C4-2B (cell line): ENCODE measurements around the gene CIT.
A peak's percentile ranks its signal among the peaks of the same experiment; 100 is the strongest.

ENCODE experiments used
- H3K27ac ChIP-seq: fragments of 450-650 bp; 2 replicates; pipeline ENCODE4 v1.5.1; 2017
- ZFX ChIP-seq: fragments of 450-650 bp; IDR thresholded peaks from 2 replicates; pipeline ENCODE4 v1.6.1; 2017
- TF ChIP-seq, protein P1 (sequence below): fragments of 450-650 bp; conservative IDR thresholded peaks from 2 replicates; pipeline ENCODE4 v1.5.1; 2017; ENCODE audit warnings: mild to moderate bottlenecking

The CIT gene

DNA sequence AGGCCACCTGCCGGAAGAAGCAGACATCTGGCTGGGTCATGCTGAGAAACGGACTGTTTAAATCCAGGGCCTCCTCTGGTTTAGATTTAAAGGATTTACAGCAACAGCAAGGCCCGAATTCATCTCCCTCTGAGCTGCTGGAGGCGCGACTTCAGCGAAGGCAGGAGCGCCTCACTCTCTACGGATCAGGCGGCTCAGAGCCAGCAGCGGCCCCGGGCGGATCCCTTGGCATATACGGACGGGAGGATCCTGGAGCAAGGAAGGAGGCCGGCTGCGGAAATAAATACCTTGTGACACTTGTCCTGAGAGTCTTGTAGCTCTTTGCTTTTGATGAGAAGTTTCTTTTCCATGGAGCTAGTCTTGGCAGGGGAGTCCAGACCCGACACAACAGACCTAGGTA is 92.4 kb downstream of the CIT start:
- no peak overlapping the region for H3K27ac ChIP-seq
- TF ChIP-seq, protein P1, sequence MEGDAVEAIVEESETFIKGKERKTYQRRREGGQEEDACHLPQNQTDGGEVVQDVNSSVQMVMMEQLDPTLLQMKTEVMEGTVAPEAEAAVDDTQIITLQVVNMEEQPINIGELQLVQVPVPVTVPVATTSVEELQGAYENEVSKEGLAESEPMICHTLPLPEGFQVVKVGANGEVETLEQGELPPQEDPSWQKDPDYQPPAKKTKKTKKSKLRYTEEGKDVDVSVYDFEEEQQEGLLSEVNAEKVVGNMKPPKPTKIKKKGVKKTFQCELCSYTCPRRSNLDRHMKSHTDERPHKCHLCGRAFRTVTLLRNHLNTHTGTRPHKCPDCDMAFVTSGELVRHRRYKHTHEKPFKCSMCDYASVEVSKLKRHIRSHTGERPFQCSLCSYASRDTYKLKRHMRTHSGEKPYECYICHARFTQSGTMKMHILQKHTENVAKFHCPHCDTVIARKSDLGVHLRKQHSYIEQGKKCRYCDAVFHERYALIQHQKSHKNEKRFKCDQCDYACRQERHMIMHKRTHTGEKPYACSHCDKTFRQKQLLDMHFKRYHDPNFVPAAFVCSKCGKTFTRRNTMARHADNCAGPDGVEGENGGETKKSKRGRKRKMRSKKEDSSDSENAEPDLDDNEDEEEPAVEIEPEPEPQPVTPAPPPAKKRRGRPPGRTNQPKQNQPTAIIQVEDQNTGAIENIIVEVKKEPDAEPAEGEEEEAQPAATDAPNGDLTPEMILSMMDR: no peak
- no peak for TF ChIP-seq ZFX

- TF ChIP-seq, protein P1: no peak
- TF ChIP-seq ZFX: no peak
- no peak overlapping the region for H3K27ac ChIP-seq
Measured at GRCh38 chr12:119783787-119784186, 93.3 kb downstream of the CIT start.

GRCh38 chr12:119781804-119782203 is 95.3 kb downstream of the CIT start:
- H3K27ac ChIP-seq: no peak overlapping the region
- TF ChIP-seq, protein P1: no peak
- TF ChIP-seq ZFX: no peak

DNA sequence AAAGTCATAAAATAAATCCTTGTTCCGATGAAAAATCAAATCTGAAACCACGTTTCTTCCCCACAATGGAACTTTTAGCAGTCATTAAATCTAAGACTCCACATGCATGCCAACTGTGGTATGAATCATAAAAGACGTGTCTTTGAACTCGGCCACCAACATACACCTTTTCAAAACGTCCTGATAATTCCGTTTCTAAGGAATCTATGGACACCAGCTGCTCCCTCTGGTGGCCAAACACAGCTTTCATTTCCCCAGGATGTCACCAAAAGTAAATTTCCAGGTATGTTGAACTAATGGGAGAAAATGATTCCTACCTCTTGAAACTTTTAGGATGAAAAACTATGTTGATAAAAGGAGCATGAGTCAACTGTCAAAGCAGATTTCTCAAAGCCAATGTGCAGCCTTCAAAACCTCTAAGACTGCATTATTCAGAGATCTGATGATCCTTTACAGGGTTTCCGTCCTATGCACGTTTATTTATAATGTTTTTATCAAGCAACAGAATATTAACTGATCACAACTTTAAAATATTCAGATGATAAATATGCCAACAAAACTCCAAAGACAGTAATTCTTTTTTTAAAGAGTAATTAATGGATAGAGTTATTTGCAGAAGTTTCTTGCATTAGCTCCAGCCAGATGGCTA is 96.2 kb downstream of the CIT start:
- H3K27ac ChIP-seq: no peak overlapping the region
- TF ChIP-seq, protein P1: peak; percentile 90
- TF ChIP-seq ZFX: no peak

- no peak for TF ChIP-seq ZFX
- TF ChIP-seq, protein P1: no peak
- H3K27ac ChIP-seq: no peak overlapping the region
Measured at GRCh38 chr12:119775246-119775895, 101.7 kb downstream of the CIT start.

GRCh38 chr12:119772431-119772830 is 104.7 kb downstream of the CIT start:
- H3K27ac ChIP-seq: no peak overlapping the region
- no peak for TF ChIP-seq ZFX
- TF ChIP-seq, protein P1: no peak

- TF ChIP-seq ZFX: no peak
- TF ChIP-seq, protein P1: no peak
Measured at GRCh38 chr12:119770146-119770545, 107.0 kb downstream of the CIT start.

More at GRCh38 chr12:119770146-119770545, 107.0 kb downstream of the CIT start:
- no peak overlapping the region for H3K27ac ChIP-seq
